ENCODE results near the gene LRRC34.

LRRC34 gene

DNA sequence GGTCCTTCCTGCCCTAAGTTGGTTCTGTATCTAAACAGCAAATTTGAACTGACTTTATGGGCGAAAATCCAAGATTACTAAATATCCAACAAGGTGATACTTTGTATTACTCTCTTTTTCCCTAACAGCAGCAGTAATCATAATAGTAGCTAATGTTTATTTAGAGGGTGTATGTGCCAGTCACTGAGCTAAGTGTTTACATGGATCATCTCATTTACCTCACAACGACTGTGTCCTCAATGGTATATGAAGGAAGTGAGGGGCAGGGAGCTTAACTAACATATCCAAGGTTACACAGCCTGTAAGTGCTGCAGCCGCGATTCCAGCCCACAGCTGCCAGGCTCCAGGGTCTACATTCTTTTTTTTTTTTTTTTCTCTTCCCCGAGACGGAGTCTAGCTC lies 10.3 kb upstream of the LRRC34 start:
- no peak for TF ChIP-seq FOXA1 (IDR thresholded peaks at IDR 0.05)
- TF ChIP-seq NFRKB (IDR thresholded peaks at IDR 0.05) = no peak
- TF ChIP-seq SP1 (IDR thresholded peaks at IDR 0.05) = no peak
- no peak for TF ChIP-seq ARNT (IDR thresholded peaks at IDR 0.05)
- TF ChIP-seq, protein P1, sequence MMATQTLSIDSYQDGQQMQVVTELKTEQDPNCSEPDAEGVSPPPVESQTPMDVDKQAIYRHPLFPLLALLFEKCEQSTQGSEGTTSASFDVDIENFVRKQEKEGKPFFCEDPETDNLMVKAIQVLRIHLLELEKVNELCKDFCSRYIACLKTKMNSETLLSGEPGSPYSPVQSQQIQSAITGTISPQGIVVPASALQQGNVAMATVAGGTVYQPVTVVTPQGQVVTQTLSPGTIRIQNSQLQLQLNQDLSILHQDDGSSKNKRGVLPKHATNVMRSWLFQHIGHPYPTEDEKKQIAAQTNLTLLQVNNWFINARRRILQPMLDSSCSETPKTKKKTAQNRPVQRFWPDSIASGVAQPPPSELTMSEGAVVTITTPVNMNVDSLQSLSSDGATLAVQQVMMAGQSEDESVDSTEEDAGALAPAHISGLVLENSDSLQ (IDR thresholded peaks at IDR 0.05) = no peak
- TF ChIP-seq L3MBTL2 (conservative IDR thresholded peaks at IDR 0.05) = no peak
- POLR2A ChIA-PET = no interaction called here
- CTCF ChIA-PET = no interaction called here
- no peak for DNase-seq (ENCODE audit: extremely low spot score)

DNA sequence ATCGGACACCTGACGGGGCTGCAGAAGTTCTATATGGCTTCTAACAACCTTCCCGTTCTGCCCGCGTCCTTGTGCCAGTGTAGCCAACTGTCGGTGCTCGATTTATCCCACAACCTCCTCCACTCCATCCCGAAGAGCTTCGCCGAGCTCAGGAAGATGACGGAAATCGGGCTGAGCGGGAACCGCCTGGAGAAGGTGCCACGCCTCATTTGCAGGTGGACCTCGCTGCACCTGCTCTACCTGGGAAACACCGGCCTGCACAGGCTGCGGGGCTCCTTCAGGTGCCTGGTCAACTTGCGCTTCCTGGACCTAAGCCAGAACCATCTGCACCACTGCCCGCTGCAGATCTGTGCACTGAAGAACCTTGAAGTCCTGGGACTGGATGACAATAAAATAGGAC lies 9.8 kb upstream of the LRRC34 start:
- TF ChIP-seq HDGF (IDR thresholded peaks at IDR 0.05; ENCODE audit: borderline replicate concordance) = no peak
- no peak for DNase-seq (ENCODE audit: extremely low spot score)
- ChIA-PET CTCF (no interaction called here), POLR2A (no interaction called here)

GRCh38 chr3:169822091-169822490 lies 9.4 kb upstream of the LRRC34 start:
- TF ChIP-seq L3MBTL2 (conservative IDR thresholded peaks at IDR 0.05) = no peak
- no peak for TF ChIP-seq SUZ12 (IDR thresholded peaks at IDR 0.05)
- CTCF ChIA-PET = no interaction called here
- DNase-seq (ENCODE audit: extremely low spot score) = no peak
- POLR2A ChIA-PET = no interaction called here

- no peak for DNase-seq (ENCODE audit: extremely low spot score)
- POLR2A ChIA-PET = interaction anchor here (0.9 kb wide), 1 partner anchor 49 kb away, joined by 3 read pairs; the partner anchor contains the start of gene ACTRT3
- CTCF ChIA-PET = no interaction called here
- TF ChIP-seq FOXM1 (IDR thresholded peaks at IDR 0.05; ENCODE audit: borderline replicate concordance) = no peak
- TF ChIP-seq, protein P1 (IDR thresholded peaks at IDR 0.05) = no peak
- TF ChIP-seq FOXK2 (IDR thresholded peaks at IDR 0.05) = no peak
- no peak for TF ChIP-seq ELF4 (IDR thresholded peaks at IDR 0.05)
- TF ChIP-seq SP1 (IDR thresholded peaks at IDR 0.05) = no peak
- TF ChIP-seq TARDBP (IDR thresholded peaks at IDR 0.05) = no peak
- TF ChIP-seq BHLHE40 (IDR thresholded peaks at IDR 0.05; ENCODE audit: borderline replicate concordance) = no peak
- no peak for TF ChIP-seq L3MBTL2 (conservative IDR thresholded peaks at IDR 0.05)
- TF ChIP-seq HDGF (IDR thresholded peaks at IDR 0.05; ENCODE audit: borderline replicate concordance) = no peak
- TF ChIP-seq NFRKB (IDR thresholded peaks at IDR 0.05) = no peak
- no peak for TF ChIP-seq LEF1 (IDR thresholded peaks at IDR 0.05; ENCODE audit: borderline replicate concordance)
- no peak for TF ChIP-seq ZNF384 (IDR thresholded peaks at IDR 0.05)
- no peak for TF ChIP-seq ARNT (IDR thresholded peaks at IDR 0.05)
- no peak for TF ChIP-seq FOXA1 (IDR thresholded peaks at IDR 0.05)
- TF ChIP-seq SUZ12 (IDR thresholded peaks at IDR 0.05) = no peak
These were observed 5.6 kb upstream of the LRRC34 start for GRCh38 chr3:169818316-169818715.

DNA sequence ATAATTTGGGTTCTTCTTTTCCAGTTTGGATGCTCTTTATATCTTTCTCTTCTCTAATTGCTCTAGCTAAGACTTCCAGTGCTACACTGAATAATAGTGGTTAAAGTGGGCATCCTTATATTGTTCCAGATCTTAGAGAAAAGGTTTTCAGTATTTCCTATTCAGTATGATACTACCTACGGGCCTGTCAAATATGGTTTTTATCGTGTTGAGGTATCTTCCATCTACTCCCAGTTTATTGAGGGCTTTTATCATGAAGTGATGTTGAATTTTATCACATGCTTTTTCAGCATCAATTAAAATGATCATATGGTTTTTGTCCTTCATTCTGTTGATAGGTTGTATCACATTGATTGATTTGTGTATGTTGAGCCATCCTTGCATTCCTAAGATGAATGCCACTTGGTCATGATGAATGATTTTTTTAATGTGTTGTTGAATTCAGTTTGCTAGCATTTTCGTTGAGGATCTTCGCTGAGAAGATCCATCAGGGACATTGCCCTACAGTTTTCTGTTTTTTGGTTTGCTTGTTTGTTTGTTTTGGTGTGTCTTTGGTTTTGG lies 3.0 kb upstream of the LRRC34 start:
- CTCF ChIA-PET = no interaction called here
- POLR2A ChIA-PET = no interaction called here
- DNase-seq (ENCODE audit: extremely low spot score) = no peak
- no peak for TF ChIP-seq TARDBP (IDR thresholded peaks at IDR 0.05)
- TF ChIP-seq, protein P1 (IDR thresholded peaks at IDR 0.05) = peak; percentile 73
- TF ChIP-seq FOXM1 (IDR thresholded peaks at IDR 0.05; ENCODE audit: borderline replicate concordance) = no peak

- no peak for TF ChIP-seq FOXM1 (IDR thresholded peaks at IDR 0.05; ENCODE audit: borderline replicate concordance)
- TF ChIP-seq LEF1 (IDR thresholded peaks at IDR 0.05; ENCODE audit: borderline replicate concordance) = no peak
- no peak for TF ChIP-seq ARNT (IDR thresholded peaks at IDR 0.05)
- TF ChIP-seq, protein P1 (IDR thresholded peaks at IDR 0.05) = no peak
- TF ChIP-seq HDGF (IDR thresholded peaks at IDR 0.05; ENCODE audit: borderline replicate concordance) = no peak
- TF ChIP-seq ELF4 (IDR thresholded peaks at IDR 0.05) = no peak
- no peak for TF ChIP-seq SP1 (IDR thresholded peaks at IDR 0.05)
- no peak for TF ChIP-seq FOXA1 (IDR thresholded peaks at IDR 0.05)
- TF ChIP-seq L3MBTL2 (conservative IDR thresholded peaks at IDR 0.05) = no peak
- ChIA-PET POLR2A (no interaction called here), CTCF (no interaction called here)
- DNase-seq (ENCODE audit: extremely low spot score) = no peak
These were observed 1.2 kb upstream of the LRRC34 start for GRCh38 chr3:169813757-169814517.

DNA sequence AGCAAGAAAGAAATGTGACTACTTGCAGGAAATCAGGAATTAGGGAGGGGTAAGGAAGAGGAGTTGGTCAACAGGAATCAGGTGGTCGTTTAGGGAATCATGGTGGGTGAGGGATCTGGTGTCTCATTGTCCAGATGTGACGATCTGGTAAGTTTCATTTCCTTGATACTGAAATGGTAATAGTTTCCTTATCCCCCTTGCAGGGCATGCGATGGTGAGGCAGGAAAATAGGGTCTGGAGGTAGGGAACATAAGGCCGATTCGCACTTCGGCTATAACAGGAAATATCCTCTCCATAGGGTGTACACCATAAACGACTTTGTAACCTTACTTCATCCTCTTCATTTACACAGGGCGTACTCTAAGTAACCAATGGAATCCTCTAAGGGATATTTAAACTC lies 574 bp upstream of the LRRC34 start:
- no peak for DNase-seq (ENCODE audit: extremely low spot score)
- ChIA-PET CTCF (no interaction called here), POLR2A (no interaction called here)
- TF ChIP-seq TARDBP (IDR thresholded peaks at IDR 0.05) = no peak
- TF ChIP-seq ARNT (IDR thresholded peaks at IDR 0.05) = no peak
- TF ChIP-seq LEF1 (IDR thresholded peaks at IDR 0.05; ENCODE audit: borderline replicate concordance) = no peak
- TF ChIP-seq BHLHE40 (IDR thresholded peaks at IDR 0.05; ENCODE audit: borderline replicate concordance) = no peak
- TF ChIP-seq FOXA1 (IDR thresholded peaks at IDR 0.05) = no peak
- no peak for TF ChIP-seq HDGF (IDR thresholded peaks at IDR 0.05; ENCODE audit: borderline replicate concordance)
- TF ChIP-seq NFRKB (IDR thresholded peaks at IDR 0.05) = no peak
- TF ChIP-seq, protein P1 (IDR thresholded peaks at IDR 0.05) = no peak
- TF ChIP-seq FOXK2 (IDR thresholded peaks at IDR 0.05) = no peak
- no peak for TF ChIP-seq CTBP1 (IDR thresholded peaks at IDR 0.05; ENCODE audit: borderline replicate concordance)
- TF ChIP-seq ZNF384 (IDR thresholded peaks at IDR 0.05) = no peak
- TF ChIP-seq L3MBTL2 (conservative IDR thresholded peaks at IDR 0.05) = no peak
- no peak for TF ChIP-seq ELF4 (IDR thresholded peaks at IDR 0.05)
- no peak for TF ChIP-seq FOXM1 (IDR thresholded peaks at IDR 0.05; ENCODE audit: borderline replicate concordance)
- no peak for TF ChIP-seq SP1 (IDR thresholded peaks at IDR 0.05)
- TF ChIP-seq SUZ12 (IDR thresholded peaks at IDR 0.05) = no peak

Measured in HEK293T (cell line).